ENCODE results near the gene C6orf136. TPM values are rescaled to one million over a fixed set of nuclear protein-coding genes. Genes with fewer than 3 reads are reported as not detected.
A peak's percentile ranks its signal among the peaks of the same experiment; 100 is the strongest.

Gene C6orf136
- total and polyA plus RNA-seq, 4 donors: 5.1 to 26.0 (median 13.3) TPM

GRCh38 chr6:30682143-30683117 lies 35.5 kb downstream of the C6orf136 start:
- TF ChIP-seq CTCF (IDR thresholded peaks at IDR 0.05; ENCODE audit: control extremely low read depth, extremely low read depth): no peak
- peak; percentile 27 for ATAC-seq (ENCODE audit: insufficient read depth, low FRiP score)
- H3K27me3 ChIP-seq (ENCODE audit: control insufficient read depth in 3 of 3, insufficient read depth in 3 of 3, low read length in 2 of 3): no peaks in the 10 kb centered on the region
- peak overlapping the region; percentile 66 for H3K4me3 ChIP-seq
- DNase-seq: peak; percentile 65 to 79 (median 68)
- 4 to 19% methylated on average over 10 to 11 of the region's 11 CpGs for WGBS, 2 donors
- peak overlapping the region; percentile 80 to 91 for H3K27ac ChIP-seq (ENCODE audit: low read depth in 1 of 2, low read length in 1 of 2)
- H3K4me1 ChIP-seq (ENCODE audit: control insufficient read depth in 5 of 5, insufficient read depth in 5 of 5, low read length in 5 of 5): peaks cover 0 to 46% (median 9%) of the 10 kb centered on the region in 5 donors
- no peaks in the 10 kb centered on the region for H3K9me3 ChIP-seq (ENCODE audit: control insufficient read depth in 4 of 4, insufficient read depth in 3 of 4, low read length in 3 of 4)
- peaks cover 0 to 19% (median 11%) of the 10 kb centered on the region in 4 donors for H3K36me3 ChIP-seq (ENCODE audit: control insufficient read depth in 4 of 4, insufficient read depth in 4 of 4, low read length in 4 of 4)
- H3K9ac ChIP-seq (ENCODE audit: insufficient read depth in 1 of 2, low read length in 2 of 2): peak overlapping the region; percentile 16 to 40

- peak overlapping the region; percentile 80 to 91 for H3K27ac ChIP-seq (ENCODE audit: low read depth in 1 of 2, low read length in 1 of 2)
- no peak for DNase-seq
Observed at GRCh38 chr6:30683183-30683979, 36.4 kb downstream of the C6orf136 start.

GRCh38 chr6:30683980-30684338 lies 37.0 kb downstream of the C6orf136 start:
- H3K9ac ChIP-seq (ENCODE audit: insufficient read depth in 1 of 2, low read length in 2 of 2): peak overlapping the region in 1 of 2 donors; percentile 67
- 6 to 33% methylated on average over 2 of the region's 2 CpGs for WGBS, 2 donors
- TF ChIP-seq CTCF (IDR thresholded peaks at IDR 0.05; ENCODE audit: control extremely low read depth, extremely low read depth): no peak
- peak overlapping the region; percentile 69 to 91 for H3K27ac ChIP-seq (ENCODE audit: low read depth in 1 of 2, low read length in 1 of 2)
- no peaks in the 10 kb centered on the region for H3K27me3 ChIP-seq (ENCODE audit: control insufficient read depth in 3 of 3, insufficient read depth in 3 of 3, low read length in 2 of 3)
- no peaks in the 10 kb centered on the region for H3K9me3 ChIP-seq (ENCODE audit: control insufficient read depth in 4 of 4, insufficient read depth in 3 of 4, low read length in 3 of 4)
- peak overlapping the region; percentile 66 for H3K4me3 ChIP-seq
- no peak for ATAC-seq (ENCODE audit: insufficient read depth, low FRiP score)
- DNase-seq: no peak
- peaks cover 0 to 19% (median 6%) of the 10 kb centered on the region in 4 donors for H3K36me3 ChIP-seq (ENCODE audit: control insufficient read depth in 4 of 4, insufficient read depth in 4 of 4, low read length in 4 of 4)
- H3K4me1 ChIP-seq (ENCODE audit: control insufficient read depth in 5 of 5, insufficient read depth in 5 of 5, low read length in 5 of 5): peaks cover 0 to 60% (median 16%) of the 10 kb centered on the region in 5 donors

More at GRCh38 chr6:30683183-30683979, 36.4 kb downstream of the C6orf136 start:
- no peaks in the 10 kb centered on the region for H3K9me3 ChIP-seq (ENCODE audit: control insufficient read depth in 4 of 4, insufficient read depth in 3 of 4, low read length in 3 of 4)
- H3K27me3 ChIP-seq (ENCODE audit: control insufficient read depth in 3 of 3, insufficient read depth in 3 of 3, low read length in 2 of 3): no peaks in the 10 kb centered on the region
- H3K4me1 ChIP-seq (ENCODE audit: control insufficient read depth in 5 of 5, insufficient read depth in 5 of 5, low read length in 5 of 5): peaks cover 0 to 54% (median 14%) of the 10 kb centered on the region in 5 donors
- H3K36me3 ChIP-seq (ENCODE audit: control insufficient read depth in 4 of 4, insufficient read depth in 4 of 4, low read length in 4 of 4): peaks cover 0 to 19% (median 9%) of the 10 kb centered on the region in 4 donors
- H3K4me3 ChIP-seq: peak overlapping the region; percentile 66
- WGBS, 2 donors: 0 to 17% methylated on average over 7 of the region's 7 CpGs
- ATAC-seq (ENCODE audit: insufficient read depth, low FRiP score): no peak
- H3K9ac ChIP-seq (ENCODE audit: insufficient read depth in 1 of 2, low read length in 2 of 2): peak overlapping the region; percentile 16 to 40
- no peak for TF ChIP-seq CTCF (IDR thresholded peaks at IDR 0.05; ENCODE audit: control extremely low read depth, extremely low read depth)

Measured in lung (tissue), 12 donors.